HepG2 (cell line): ENCODE measurements around the gene RGS11. TPM values are rescaled to one million over a fixed set of nuclear protein-coding genes. Genes with fewer than 3 reads are reported as not detected.

Source experiments
- CCDC6 ChIP-seq: sonication (generic); formaldehyde crosslinking; IDR thresholded peaks from 2 replicates; pipeline ENCODE4 v1.8.1; 2022; ENCODE audit warnings: mild to moderate bottlenecking, missing genetic modification reagents, moderate library complexity
- CENPBD1 ChIP-seq: sonication (generic); formaldehyde crosslinking; IDR thresholded peaks from 2 replicates; pipeline ENCODE4 v1.8.0; 2022; ENCODE audit warnings: missing genetic modification reagents, low read depth, mild to moderate bottlenecking, borderline replicate concordance
- DDIT3 ChIP-seq: sonication (generic); formaldehyde crosslinking; IDR thresholded peaks from 2 replicates; pipeline ENCODE4 v1.4.0; 2020; ENCODE audit warnings: mild to moderate bottlenecking, missing genetic modification reagents
- DMAP1 ChIP-seq: IDR thresholded peaks from 2 replicates; pipeline ENCODE4 v1.6.1; 2016
- DNMT1 ChIP-seq: sonication (generic); formaldehyde crosslinking; IDR thresholded peaks from 2 replicates; pipeline ENCODE4 v1.5.1; 2020; ENCODE audit warnings: mild to moderate bottlenecking, missing genetic modification reagents
- HNF4G ChIP-seq, 2 experiments: sonication (generic) in 1 of 2; formaldehyde crosslinking in 1 of 2; IDR thresholded peaks; 2 replicates each; pipeline versions ENCODE4 v1.4.0 to v1.6.1; 2011 to 2020; ENCODE audit warnings: borderline replicate concordance in 2 of 2, low read depth in 2 of 2, mild to moderate bottlenecking in 2 of 2, low read length in 1 of 2, missing genetic modification reagents in 1 of 2, moderate library complexity in 1 of 2
- HNRNPK ChIP-seq: fragments of 200-400 bp; formaldehyde crosslinking; IDR thresholded peaks from 2 replicates; pipeline ENCODE4 v1.6.1; 2018; ENCODE audit warnings: low read length, low read depth, moderate library complexity, mild to moderate bottlenecking; ENCODE audit not compliant: poor library complexity, severe bottlenecking
- MXD4 ChIP-seq: IDR thresholded peaks from 2 replicates; pipeline ENCODE4 v1.6.1; 2016; ENCODE audit warnings: mild to moderate bottlenecking, missing biosample characterization, missing genetic modification reagents
- PHF21A ChIP-seq: sonication (generic); formaldehyde crosslinking; IDR thresholded peaks from 2 replicates; pipeline ENCODE4 v1.5.0; 2020; ENCODE audit warnings: mild to moderate bottlenecking, missing genetic modification reagents
- REPIN1 ChIP-seq: sonication (generic); formaldehyde crosslinking; IDR thresholded peaks from 2 replicates; pipeline ENCODE4 v1.8.0; 2022; ENCODE audit warnings: missing genetic modification reagents, low read depth, mild to moderate bottlenecking, borderline replicate concordance
- SMAD1 ChIP-seq: sonication (generic); formaldehyde crosslinking; IDR thresholded peaks from 2 replicates; pipeline ENCODE4 v1.4.0; 2020; ENCODE audit warnings: missing genetic modification reagents, low read depth, mild to moderate bottlenecking, borderline replicate concordance
- THAP11 ChIP-seq: IDR thresholded peaks from 2 replicates; pipeline ENCODE4 v1.6.1; 2016; ENCODE audit warnings: missing biosample characterization, missing genetic modification reagents
- THAP9 ChIP-seq: sonication (generic); formaldehyde crosslinking; IDR thresholded peaks from 2 replicates; pipeline ENCODE4; 2020; ENCODE audit warnings: missing genetic modification reagents, mild to moderate bottlenecking, borderline replicate concordance
- TSC22D2 ChIP-seq: sonication (generic); formaldehyde crosslinking; IDR thresholded peaks from 2 replicates; pipeline ENCODE4 v1.5.1; 2020; ENCODE audit warnings: missing genetic modification reagents, mild to moderate bottlenecking, borderline replicate concordance
- XBP1 ChIP-seq: sonication (generic); formaldehyde crosslinking; IDR thresholded peaks from 2 replicates; pipeline ENCODE4 v1.5.0; 2020; ENCODE audit warnings: missing genetic modification reagents
- ZBTB2 ChIP-seq: sonication (generic); formaldehyde crosslinking; IDR thresholded peaks from 2 replicates; pipeline ENCODE4 v1.8.0; 2022; ENCODE audit warnings: low read depth, missing genetic modification reagents
- ZFP36L1 ChIP-seq: sonication (generic); formaldehyde crosslinking; IDR thresholded peaks from 2 replicates; pipeline ENCODE4 v1.8.0; 2022; ENCODE audit warnings: mild to moderate bottlenecking, missing genetic modification reagents, moderate library complexity
- ZNF670 ChIP-seq: sonication (generic); formaldehyde crosslinking; IDR thresholded peaks from 2 replicates; pipeline ENCODE4 v1.8.0; 2022; ENCODE audit warnings: mild to moderate bottlenecking, missing genetic modification reagents, borderline replicate concordance
- ZNF704 ChIP-seq: sonication (generic); formaldehyde crosslinking; IDR thresholded peaks from 2 replicates; pipeline ENCODE4 v1.8.1; 2023; ENCODE audit warnings: mild to moderate bottlenecking, inconsistent platforms, moderate library complexity, missing genetic modification reagents, borderline replicate concordance
- ZNF841 ChIP-seq: sonication (generic); formaldehyde crosslinking; IDR thresholded peaks from 2 replicates; pipeline ENCODE4 v1.8.1; 2023; ENCODE audit warnings: missing genetic modification reagents, borderline replicate concordance
- ZSCAN21 ChIP-seq: sonication (generic); formaldehyde crosslinking; IDR thresholded peaks from 2 replicates; pipeline ENCODE4 v1.8.0; 2022; ENCODE audit warnings: mild to moderate bottlenecking, missing genetic modification reagents, moderate library complexity, borderline replicate concordance
- polyA plus RNA-seq, 8 experiments: library from polyadenylated mRNA; depleted of rRNA in 3 of 8; stranded (reverse) in 7 of 8; unstranded in 1 of 8; fragments of >200 nt; fragmentation: Illumina TruSeq in 4 of 8; extraction: Trizol in 4 of 8; gene quantifications; 2 replicates each; pipeline versions ENCODE4 v1.2.1 to v1.2.3, GENCODE V29; 2011 to 2016; ENCODE audit warnings: low read depth in 4 of 8, missing spikeins in 1 of 8, mixed read lengths in 1 of 8; ENCODE audit not compliant: insufficient read depth in 1 of 8
- total RNA-seq, 5 experiments: library from RNA; depleted of rRNA; stranded (reverse); fragments of >200 nt; fragmentation: Illumina TruSeq; extraction: Trizol; gene quantifications; 2 replicates each; pipeline ENCODE4 v1.2.3, GENCODE V29; 2016; ENCODE audit warnings: low read depth in 1 of 5

RGS11 gene
- total and polyA plus RNA-seq, 2 of the 13 experiments (the other 11 are each of a cell fraction or from before 2014, with no cell fraction given) = 0.11 TPM; not detected in 1

GRCh38 chr16:234468-235305, 41.1 kb downstream of the RGS11 start, which contains the start of gene FAM234A (continued):
- TF ChIP-seq ZNF841 (CRISPR knock-in tag) (peak; percentile 78; the same call in 1 of the 2 replicates), XBP1 (no peak), ZSCAN21 (CRISPR knock-in tag) (peak; percentile 30; the same call in 1 of the 2 replicates), ZBTB2 (CRISPR knock-in tag) (peak; percentile 53), PHF21A (CRISPR knock-in tag) (0 out of 2 replicates have a peak, but pooled peaks have one; percentile 59), TSC22D2 (CRISPR knock-in tag) (0 out of 2 replicates have a peak, but pooled peaks have one; percentile 36), ZNF704 (CRISPR knock-in tag) (0 out of 2 replicates have a peak, but pooled peaks have one; percentile 55), REPIN1 (CRISPR knock-in tag) (peak; percentile 70; the same call in 1 of the 2 replicates), DDIT3 (CRISPR knock-in tag) (no peak), CENPBD1 (CRISPR knock-in tag) (no peak), CCDC6 (peak; percentile 66; the same call in 1 of the 2 replicates), HNRNPK (peak; percentile 69), THAP11 (peak; percentile 89), DMAP1 (peak; percentile 55), DNMT1 (CRISPR knock-in tag) (peak; percentile 87; the same call in 1 of the 2 replicates), MXD4 (CRISPR knock-in tag) (peak; percentile 53; the same call in 1 of the 2 replicates), THAP9 (CRISPR knock-in tag) (peak; percentile 3; the same call in 1 of the 2 replicates), HNF4G (IDR thresholded peaks at IDR 0.05; ENCODE audit: borderline replicate concordance, low read depth, low read length) (no peak), HNF4G (CRISPR knock-in tag; IDR thresholded peaks at IDR 0.05; ENCODE audit: borderline replicate concordance, low read depth) (0 out of 2 replicates have a peak, but pooled peaks have one; percentile 24), ZFP36L1 (CRISPR knock-in tag) (0 out of 2 replicates have a peak, but pooled peaks have one; percentile 40), SMAD1 (CRISPR knock-in tag) (no peak; the same call in 1 of the 2 replicates), ZNF670 (CRISPR knock-in tag) (peak; percentile 83; the same call in 1 of the 2 replicates)
